ENCODE results near the gene LRGUK.

GRCh38 chr7:134246347-134246746, 119.2 kb downstream of the LRGUK start:
- no peak for TF ChIP-seq EZH2 (IDR thresholded peaks at IDR 0.05; ENCODE audit: low read length, unreplicated experiment)
- TF ChIP-seq CTCF (conservative IDR thresholded peaks at IDR 0.05; ENCODE audit: low read depth, low read length) = no peak
